NCI-H345 (cell line): Measurements from ENCODE around the gene RPL5.

Source experiments
- DNase-seq: peaks from one replicate; lab custom pipeline; 2025; lab: John Stamatoyannopoulos, UW

The RPL5 gene

DNA sequence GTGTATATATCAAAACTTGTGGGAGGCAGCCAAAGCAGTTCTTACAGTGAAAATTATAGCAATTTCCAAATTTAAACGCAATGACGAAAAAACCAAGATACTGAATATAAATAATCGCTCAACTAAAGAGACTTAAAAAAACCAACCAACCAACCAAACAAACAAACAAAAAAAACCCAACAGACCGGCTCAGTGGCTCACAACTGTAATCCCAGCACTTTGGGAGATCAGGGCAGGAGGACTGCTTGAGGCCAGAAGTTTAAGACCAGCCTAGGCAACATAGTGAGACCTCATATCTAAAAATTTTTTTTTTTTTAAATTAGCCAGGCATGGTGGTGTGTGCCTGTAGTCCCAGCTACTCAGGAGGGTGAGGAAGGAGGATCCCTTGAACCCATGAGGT, 23.4 kb downstream of the RPL5 start:
- DNase-seq = no peak

DNA sequence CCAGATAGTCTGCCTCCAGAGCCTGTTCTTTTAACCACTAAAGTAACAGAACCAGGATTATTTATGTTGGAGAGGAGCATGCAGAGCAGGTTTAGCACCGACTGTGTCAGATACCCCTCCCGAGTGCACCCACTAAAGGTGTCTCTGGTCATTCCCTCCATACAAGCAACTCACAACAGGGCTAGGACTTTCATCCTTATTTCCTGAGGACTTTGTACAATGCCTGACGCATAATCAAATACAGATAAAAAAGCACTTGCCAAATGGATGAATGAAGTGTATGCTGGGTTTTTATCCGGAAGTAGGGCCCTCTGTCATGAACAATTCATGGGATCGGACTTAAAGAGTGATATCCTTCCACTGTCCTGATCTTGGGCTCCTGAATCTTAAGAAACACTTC, 26.0 kb downstream of the RPL5 start:
- DNase-seq = no peak

DNA sequence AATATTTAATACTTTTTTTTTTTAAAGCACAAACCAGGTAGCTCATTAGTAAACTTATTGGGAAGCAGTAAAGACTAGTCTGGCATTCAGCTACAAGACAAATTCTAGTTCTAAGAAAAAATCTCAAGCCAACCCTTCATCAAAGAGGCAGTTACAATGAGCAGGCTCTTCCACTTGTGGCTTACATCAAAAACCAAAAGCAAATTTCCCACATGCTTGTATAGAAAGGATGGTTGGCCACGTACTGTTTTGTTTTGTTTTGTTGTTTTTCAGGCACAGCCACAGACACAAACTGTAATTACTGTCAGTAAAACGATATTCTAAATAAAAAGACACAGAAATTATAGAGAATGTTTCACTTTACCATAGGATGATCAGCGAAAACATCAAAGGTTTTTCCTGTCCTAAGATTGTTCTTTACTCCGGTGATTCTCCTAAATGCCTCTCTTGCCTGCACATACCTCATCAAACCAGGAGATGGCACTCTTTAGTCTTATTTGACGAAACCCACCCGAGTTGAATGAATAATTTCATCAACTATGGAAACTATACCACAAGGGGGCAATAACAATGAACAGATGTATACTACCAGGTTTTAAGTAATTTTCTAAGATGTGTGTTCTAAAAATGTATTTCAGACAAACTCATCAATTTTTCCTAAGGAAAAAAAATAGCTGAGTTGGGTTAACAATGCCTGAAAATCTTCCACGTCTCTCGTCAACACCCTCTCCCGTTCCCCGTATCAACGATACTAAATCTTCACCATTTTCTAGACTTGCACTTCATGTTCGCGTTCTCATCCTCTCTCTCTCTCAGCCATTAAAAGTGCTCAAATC, 26.9 kb downstream of the RPL5 start:
- DNase-seq = peak; percentile 85

DNA sequence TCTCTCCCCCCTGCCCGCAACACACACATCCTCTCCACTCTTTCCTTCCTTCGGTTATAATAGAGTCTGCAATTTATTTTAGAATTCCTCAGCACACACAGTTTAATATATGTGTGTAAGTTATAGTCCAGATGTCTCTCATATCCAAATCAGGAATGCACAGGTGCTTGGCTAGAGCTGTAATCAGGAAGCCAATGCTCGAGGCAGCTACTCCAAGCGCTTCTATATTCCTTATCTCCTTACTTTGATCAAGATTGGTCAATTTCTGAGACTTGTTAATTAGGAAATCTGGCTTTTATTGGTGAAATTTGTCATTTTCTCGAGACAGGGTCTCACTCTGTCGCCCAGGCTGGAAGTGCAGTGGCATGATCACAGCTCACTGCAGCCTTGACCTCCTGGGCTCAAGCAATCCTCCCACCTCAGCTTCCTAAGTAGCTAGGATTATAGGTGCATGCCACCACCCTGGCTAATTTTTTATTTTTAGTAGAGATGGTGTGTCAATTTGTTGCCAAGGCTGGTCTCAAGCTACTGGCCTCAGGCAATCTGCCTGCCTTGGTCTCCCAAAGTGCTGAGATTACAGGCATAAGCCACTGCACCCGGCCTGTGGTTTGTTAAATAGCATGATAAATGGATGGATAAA, 27.7 kb downstream of the RPL5 start:
- no peak for DNase-seq

DNA sequence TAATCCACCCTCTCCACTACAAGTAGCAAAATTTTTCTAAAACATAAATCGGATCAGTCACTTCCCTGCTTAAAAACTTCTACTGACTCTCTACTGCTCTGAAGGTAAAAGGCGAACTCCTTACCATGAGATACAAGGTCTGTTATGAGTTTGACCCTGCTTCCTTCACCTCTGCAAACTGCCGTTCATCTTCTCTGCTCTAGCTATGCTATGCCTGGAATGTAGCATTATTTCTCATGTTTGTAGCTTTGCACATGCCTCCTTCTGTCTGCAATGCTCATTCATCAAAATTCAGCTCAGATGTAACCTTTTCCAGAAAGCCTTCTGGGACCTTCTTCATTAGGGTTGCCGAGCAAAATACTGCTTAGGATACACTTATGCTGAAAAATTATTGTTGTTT, 30.8 kb downstream of the RPL5 start:
- DNase-seq = no peak

DNA sequence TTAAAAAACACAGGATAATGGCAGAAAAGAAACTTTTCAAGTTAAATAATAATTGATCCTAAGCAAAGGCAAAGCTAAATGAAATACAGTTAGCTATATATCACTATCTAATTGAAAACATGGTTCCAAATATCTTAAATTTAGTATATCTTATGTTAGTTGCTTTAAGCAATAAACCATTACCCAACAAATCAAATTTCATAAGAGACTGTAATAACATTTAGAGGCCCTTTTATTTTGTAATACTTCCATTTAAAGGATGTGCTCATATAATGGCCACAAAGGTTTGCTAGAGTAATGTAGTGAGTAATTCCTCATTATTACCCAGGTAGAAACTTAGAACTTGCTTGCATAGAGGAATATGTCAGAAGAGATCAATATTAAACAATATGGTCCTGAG, 32.3 kb downstream of the RPL5 start:
- no peak for DNase-seq

DNA sequence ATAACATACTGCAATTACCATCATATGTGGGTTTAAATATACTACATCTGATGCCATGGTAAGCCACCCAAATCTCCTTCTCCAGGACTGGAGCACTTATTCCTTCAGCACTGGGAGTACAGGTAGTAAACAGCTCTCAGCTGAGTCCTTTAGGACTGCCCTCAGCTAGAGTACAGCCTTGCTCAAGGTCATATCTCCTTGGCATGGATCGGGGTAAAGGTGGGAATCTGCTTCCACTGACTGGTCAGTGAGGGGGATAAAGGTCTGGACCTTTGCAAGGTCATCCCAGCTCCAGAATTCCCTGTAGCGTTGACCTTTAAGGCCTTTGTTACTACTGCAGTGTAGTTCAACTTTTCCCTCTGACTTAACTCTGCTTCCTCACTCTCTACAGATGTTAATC, 38.8 kb downstream of the RPL5 start:
- DNase-seq = no peak

DNA sequence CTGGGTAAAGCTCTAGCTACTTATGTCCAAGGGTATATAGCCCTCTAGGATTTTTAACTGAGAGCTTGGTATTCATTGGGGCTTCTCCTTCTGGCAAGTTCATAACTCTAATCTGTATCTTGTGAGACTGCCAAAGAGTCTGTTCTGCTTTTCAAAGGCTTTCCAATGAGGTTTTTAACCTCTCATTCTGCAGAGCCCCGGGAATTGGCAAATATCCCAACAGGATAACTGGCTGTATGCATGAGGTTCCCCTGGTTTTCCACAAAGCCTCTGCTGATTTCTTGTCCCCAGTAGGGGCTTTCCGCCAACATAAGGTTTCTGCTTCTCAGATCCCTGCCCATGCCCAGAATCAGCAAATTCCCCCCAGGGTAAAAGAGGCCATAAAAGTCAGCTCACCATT, 40.9 kb downstream of the RPL5 start:
- DNase-seq = no peak

DNA sequence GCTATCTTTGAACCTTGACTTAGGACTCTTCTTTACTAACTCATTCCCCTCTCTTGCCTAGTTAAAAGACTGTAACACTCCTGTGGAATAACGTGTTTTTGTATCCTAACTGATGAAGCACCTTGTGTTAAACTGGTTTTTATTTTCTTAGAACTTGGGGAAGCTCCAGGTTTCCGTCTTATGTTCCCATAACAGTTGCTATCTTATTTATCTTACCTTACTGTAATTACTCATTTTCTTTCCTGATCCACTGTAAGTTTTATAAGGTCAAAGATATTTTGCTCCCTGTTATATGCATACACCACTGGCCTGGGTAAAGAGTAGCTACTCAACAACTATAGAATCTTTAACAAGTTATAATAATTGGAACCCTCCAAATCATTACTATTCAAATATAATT, 43.1 kb downstream of the RPL5 start:
- no peak for DNase-seq

DNA sequence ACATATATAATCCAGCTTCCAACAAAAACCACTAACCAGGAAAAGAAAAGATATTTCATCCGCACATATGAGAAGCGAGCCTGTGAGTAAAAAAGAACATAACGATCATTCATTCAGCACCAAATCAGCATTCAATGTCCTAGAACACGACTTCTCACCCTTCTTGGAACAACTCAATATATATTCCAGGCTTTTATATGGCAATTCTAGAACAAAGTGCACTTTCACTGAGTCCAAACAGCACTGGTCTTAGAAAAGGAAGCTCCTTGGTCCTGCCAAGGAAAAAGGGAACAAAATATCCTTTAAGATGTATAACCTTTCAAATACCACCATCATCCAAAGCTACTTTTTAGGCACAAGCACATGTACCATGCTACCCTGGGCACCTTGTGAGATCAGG, 44.5 kb downstream of the RPL5 start:
- no peak for DNase-seq

DNA sequence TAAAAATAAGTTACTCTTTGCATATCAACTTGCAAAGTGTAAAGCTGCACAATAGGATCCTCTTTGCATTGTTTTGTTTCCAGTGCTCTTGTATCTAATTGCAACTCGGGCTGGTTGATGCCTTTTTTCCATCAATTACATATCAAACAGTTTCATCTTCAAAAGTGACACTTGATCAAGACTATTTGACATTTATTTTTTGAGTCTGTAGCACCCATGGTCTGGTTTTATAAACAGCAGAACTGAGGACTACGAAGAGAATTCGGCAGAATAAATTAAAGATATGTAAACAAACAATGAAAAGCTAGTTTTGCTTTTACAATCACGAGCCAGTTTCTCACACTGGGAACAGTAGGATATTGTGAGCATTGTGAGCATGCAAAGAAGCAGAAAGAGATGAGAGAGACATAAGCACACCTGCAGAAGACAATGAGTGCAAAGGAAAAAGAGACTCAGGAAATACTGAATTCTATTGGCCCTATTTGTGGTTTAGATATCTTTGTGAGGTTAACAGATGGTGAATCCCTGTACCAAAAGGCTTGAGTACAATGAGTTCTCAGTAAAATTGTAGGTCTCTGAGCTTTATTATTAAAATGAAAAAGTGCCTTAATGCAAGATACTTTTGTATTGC, 45.4 kb downstream of the RPL5 start:
- peak; percentile 76 for DNase-seq

DNA sequence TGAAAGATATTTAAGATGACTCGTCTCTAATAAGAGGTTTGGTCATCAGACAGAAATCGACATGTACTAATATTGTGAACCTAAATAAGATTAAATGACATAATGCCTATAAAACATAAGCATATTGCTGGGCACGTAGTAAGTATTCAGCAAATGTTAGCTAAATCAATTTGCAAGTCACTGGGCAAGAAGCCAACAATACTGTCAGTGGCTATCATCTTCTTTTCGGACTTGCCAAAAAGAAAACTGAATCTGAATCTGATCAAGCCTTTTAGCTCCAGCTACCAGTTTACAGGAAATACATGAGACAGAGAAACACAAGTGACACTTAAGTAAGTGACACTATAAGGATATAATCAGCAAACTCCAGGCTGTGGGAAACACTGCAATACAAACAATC, 46.0 kb downstream of the RPL5 start:
- peak; percentile 71 for DNase-seq

DNA sequence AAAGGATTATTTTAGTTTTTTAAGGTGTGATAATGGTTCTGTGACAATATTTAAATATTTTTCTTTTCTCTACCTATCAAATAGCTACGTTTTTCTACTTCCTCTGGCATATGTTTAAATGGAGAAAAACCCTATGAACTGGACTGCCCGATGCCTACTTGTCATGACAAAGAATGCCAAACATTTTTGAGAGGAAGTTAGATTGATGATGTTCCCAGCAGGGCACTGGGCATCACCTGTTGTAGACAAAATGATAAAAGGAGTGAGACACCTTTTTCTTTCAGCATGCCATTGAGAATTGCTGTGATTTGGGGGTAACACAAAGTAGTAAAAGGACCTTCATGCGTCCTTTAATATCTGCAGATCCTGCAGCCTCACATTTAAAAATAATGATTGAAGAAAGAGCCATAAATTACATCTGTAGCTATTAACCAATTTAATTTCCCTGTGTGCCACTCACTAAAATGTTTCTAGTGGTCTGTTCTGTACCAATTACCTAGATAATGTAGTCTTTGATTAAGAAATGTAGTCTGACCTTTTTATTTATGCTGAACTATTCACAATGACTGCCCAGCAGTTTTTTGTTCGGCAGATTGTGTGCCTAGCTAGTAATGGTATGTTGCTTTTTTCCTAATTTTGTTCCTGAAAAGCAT, 47.6 kb downstream of the RPL5 start:
- peak; percentile 7 for DNase-seq

DNA sequence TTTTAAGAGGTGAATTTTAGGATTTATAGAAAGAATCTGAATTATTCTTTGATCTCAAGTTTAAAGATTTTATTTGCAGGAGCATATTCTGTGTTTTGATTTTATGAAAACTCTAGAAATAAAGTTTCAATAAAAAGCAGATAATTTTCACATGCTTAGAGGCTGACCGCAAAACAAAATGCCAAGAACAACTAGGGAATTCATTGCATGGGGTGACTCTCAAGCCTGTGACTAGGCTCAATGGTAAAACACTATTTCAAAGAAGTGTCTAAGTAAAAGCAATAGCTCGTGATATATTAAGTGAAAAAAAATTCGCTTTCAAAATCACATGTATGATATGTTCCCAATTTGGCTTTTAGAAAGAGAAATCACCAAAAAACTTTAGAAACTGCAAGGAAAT, 49.6 kb downstream of the RPL5 start:
- DNase-seq = no peak

DNA sequence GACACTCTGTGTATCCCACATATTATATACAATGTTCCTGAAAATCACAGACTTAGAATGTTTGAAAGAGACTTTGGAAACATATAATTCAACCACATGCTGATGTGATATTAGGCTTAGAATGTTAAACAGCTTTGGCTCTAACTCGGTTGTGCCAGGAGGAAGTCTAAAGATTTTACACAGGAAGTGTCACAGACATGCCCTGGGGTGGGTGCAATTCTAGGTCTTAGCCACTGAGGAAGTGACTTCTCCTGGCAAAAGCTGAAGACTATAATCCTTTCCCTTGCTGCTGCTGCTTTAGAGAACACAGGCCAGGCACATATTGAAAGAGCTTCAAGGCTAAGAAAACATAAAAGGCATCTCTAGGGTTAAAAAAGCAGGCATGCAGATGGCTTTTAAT, 51.0 kb downstream of the RPL5 start:
- DNase-seq = no peak

DNA sequence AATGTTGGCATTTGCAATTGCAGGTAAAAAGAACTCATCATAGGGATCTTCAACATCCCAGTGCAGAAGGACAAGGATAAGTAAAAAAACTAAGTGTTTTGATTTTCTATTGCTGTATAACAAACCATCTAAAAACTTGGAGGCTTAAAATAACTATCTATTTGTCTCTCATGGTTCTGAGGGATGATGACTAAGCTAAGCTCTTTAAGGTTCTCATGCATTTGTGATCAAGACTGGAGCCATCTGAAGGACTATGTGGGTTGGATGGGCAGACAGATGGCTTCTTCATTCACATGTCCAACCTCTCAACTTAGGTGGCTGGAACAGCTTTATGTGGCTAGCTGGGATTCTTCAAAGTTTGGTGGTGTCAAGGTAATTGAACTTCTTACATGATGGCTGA, 51.5 kb downstream of the RPL5 start:
- no peak for DNase-seq

DNA sequence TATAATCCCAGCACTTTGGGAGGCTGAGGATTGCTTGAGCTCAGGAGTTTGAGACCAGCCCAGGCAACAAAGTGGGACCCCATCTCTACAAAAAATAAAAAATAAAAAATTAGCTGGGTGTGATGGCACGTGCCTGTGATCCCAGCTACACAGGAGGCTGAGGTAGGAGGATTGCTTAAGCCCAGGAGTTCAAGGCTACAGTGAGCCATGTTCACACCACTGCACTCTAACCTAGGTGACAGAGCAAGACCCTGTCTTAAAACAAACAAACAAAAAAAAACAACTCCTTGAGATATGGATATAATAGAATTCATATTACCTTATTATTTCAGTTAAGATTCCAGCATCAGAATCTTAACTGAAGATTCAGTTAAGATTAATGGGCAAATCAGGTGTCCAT, 52.4 kb downstream of the RPL5 start:
- DNase-seq = no peak

DNA sequence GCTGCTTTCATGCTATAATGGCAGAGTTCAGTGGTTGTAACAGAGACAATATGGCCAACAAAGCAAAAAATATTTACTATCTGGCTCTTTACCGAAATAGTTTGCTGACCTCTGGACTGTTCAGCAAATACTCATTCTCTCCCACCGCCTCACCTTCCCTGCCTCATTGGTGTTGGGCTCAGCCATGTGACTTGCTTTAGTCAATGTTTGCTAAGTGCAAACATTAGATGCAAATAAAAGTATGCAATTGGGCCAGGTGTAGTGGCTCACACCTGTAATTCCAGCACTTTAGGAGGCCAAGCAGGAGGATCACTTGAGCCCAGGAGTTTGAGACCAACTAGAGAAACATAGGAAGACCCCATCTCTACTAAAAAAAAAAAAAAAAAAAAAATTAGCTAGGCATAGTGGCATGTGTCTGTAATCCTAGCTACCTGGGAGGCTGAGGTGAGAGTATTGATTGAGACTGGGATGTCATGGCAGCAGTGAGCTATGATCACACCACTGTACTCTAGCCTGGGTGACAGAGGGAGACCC, 55.1 kb downstream of the RPL5 start:
- peak; percentile 63 for DNase-seq

DNA sequence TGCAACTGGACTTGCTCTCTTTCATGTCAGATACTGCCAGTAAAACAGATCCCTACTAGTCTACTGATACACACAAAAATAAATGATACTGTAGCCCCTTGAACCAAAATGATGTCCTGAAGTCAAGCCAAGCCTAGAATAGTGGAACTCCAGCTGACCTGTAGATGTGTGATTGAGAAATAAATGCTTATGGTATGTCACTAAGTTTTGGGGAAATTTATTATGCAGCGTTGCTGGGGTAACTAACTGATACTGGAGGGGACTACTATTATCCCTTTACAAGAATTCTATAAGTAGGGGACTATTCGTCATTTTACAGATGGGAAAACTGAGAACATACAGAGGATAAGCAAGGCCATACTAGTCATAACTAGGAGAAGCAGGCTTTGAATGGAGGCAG, 55.6 kb downstream of the RPL5 start:
- no peak for DNase-seq
